GM18520 (cell line): ENCODE data around the gene ABCC4.
A peak's percentile ranks its signal among the peaks of the same experiment; 100 is the strongest.

ENCODE experiments used
- ATAC-seq: cut with Tn5 transposase; IDR thresholded peaks from one replicate; pipeline ENCODE4 v1.9.1; 2021; ENCODE audit not compliant: unreplicated experiment

The ABCC4 gene

GRCh38 chr13:95301183-95301967 lies at the start of gene ABCC4:
ABCC4 (minus strand) TSS chr13:95301451; CDS start chr13:95301314, 137 bp downstream.
- ATAC-seq: peak; percentile 86

- ATAC-seq: no peak
Observed at GRCh38 chr13:95349267-95349666, 48.0 kb upstream of the ABCC4 start.

- ATAC-seq: no peak
Observed at GRCh38 chr13:95343944-95344343, 42.7 kb upstream of the ABCC4 start.

- no peak for ATAC-seq
Observed at GRCh38 chr13:95341441-95341840, 40.2 kb upstream of the ABCC4 start.

- ATAC-seq: no peak
Observed at GRCh38 chr13:95338905-95339304, 37.7 kb upstream of the ABCC4 start.

GRCh38 chr13:95337597-95337996 lies 36.3 kb upstream of the ABCC4 start:
- ATAC-seq: no peak

GRCh38 chr13:95335667-95336066 lies 34.4 kb upstream of the ABCC4 start:
- ATAC-seq: no peak

GRCh38 chr13:95328386-95328785 lies 27.1 kb upstream of the ABCC4 start:
- ATAC-seq: no peak

- ATAC-seq: no peak
Observed at GRCh38 chr13:95327190-95327589, 25.9 kb upstream of the ABCC4 start.

GRCh38 chr13:95326695-95327094 lies 25.4 kb upstream of the ABCC4 start:
- no peak for ATAC-seq

- no peak for ATAC-seq
Observed at GRCh38 chr13:95325485-95325884, 24.2 kb upstream of the ABCC4 start.

GRCh38 chr13:95323930-95324662 lies 22.8 kb upstream of the ABCC4 start:
- no peak for ATAC-seq

GRCh38 chr13:95319551-95320274 lies 18.5 kb upstream of the ABCC4 start:
- ATAC-seq: no peak

GRCh38 chr13:95317039-95317989 lies 16.1 kb upstream of the ABCC4 start:
- no peak for ATAC-seq

GRCh38 chr13:95315752-95316151 lies 14.5 kb upstream of the ABCC4 start:
- ATAC-seq: no peak

GRCh38 chr13:95307507-95307906 lies 6.3 kb upstream of the ABCC4 start:
- no peak for ATAC-seq

GRCh38 chr13:95304453-95304852 lies 3.2 kb upstream of the ABCC4 start:
- no peak for ATAC-seq

- no peak for ATAC-seq
Observed at GRCh38 chr13:95301968-95302393, 730 bp upstream of the ABCC4 start.

GRCh38 chr13:95300625-95301182 lies 547 bp downstream of the ABCC4 start:
- ATAC-seq: peak; percentile 18

- ATAC-seq: no peak
Observed at GRCh38 chr13:95298971-95299621, 2.2 kb downstream of the ABCC4 start.
